Stomach (tissue), 4 donors: ENCODE measurements around the gene RAD23A.

ENCODE experiments used
- CTCF ChIP-seq, 7 experiments: fragments of 450-650 bp in 4 of 7; fragments of 200-600 bp in 3 of 7; sonication (generic) in 3 of 7; IDR thresholded peaks; one replicate each; pipeline ENCODE4 v1.5.1; 2016 to 2019; ENCODE audit warnings: antibody characterized with exemption in 7 of 7, control low read depth in 2 of 7, mild to moderate bottlenecking in 1 of 7
- POLR2A ChIP-seq, 4 donors: fragments of 450-650 bp; IDR thresholded peaks; one replicate each; pipeline ENCODE4 v1.6.1; 2016; ENCODE audit warnings: antibody characterized with exemption in 4 of 4, control low read depth in 2 of 4, mild to moderate bottlenecking in 1 of 4, moderate library complexity in 1 of 4
- POLR2AphosphoS5 ChIP-seq, 3 donors: sonication (generic); formaldehyde crosslinking; IDR thresholded peaks; one replicate each; pipeline ENCODE4 v1.6.1; 2016; ENCODE audit warnings: antibody characterized with exemption in 3 of 3

- TF ChIP-seq CTCF (IDR thresholded peaks at IDR 0.05) (no peak), POLR2A (IDR thresholded peaks at IDR 0.05) (no peak), POLR2AphosphoS5 (IDR thresholded peaks at IDR 0.05) (no peak)
Observed at GRCh38 chr19:12949363-12950283, 4.0 kb downstream of the RAD23A start.
